RWPE2 (cell line): ENCODE data around the gene FRAS1.

Experiments
- ATAC-seq: fragments of 200-7000 bp; cut with Tn5 transposase; 3 replicates; pipeline ENCODE4 v1.9.1; 2021; ENCODE audit warnings: low read depth
- DNase-seq: peaks from one replicate; pipeline ENCODE4 v3.0.0-alpha.2; 2020; ENCODE audit warnings: low spot score
- H3K27ac ChIP-seq: fragments of 450-650 bp; 2 replicates; pipeline ENCODE4 v1.5.1; 2017; ENCODE audit warnings: mild to moderate bottlenecking; ENCODE audit not compliant: poor library complexity, severe bottlenecking
- H3K27me3 ChIP-seq: fragments of 250-450 bp; sonication (Bioruptor Pico); 2 replicates; pipeline ENCODE4 v1.5.1; 2021; ENCODE audit warnings: mild to moderate bottlenecking, moderate library complexity; ENCODE audit not compliant: insufficient read depth, poor library complexity, severe bottlenecking
- H3K36me3 ChIP-seq: fragments of 250-450 bp; sonication (Bioruptor Pico); 2 replicates; pipeline ENCODE4 v1.5.1; 2020; ENCODE audit warnings: low read depth, mild to moderate bottlenecking, moderate library complexity
- H3K4me1 ChIP-seq: fragments of 250-450 bp; sonication (Bioruptor Pico); 2 replicates; pipeline ENCODE4 v1.5.1; 2021; ENCODE audit warnings: mild to moderate bottlenecking, moderate library complexity; ENCODE audit not compliant: insufficient read depth, poor library complexity, severe bottlenecking
- H3K4me3 ChIP-seq: fragments of 250-450 bp; sonication (Bioruptor Pico); 2 replicates; pipeline ENCODE4 v1.5.1; 2021; ENCODE audit warnings: mild to moderate bottlenecking, moderate library complexity; ENCODE audit not compliant: severe bottlenecking
- H3K9me3 ChIP-seq: fragments of 250-450 bp; sonication (Bioruptor Pico); 2 replicates; pipeline ENCODE4 v1.5.1; 2021; ENCODE audit warnings: mild to moderate bottlenecking, moderate library complexity; ENCODE audit not compliant: severe bottlenecking
- TF ChIP-seq, protein P1 (sequence below): fragments of 450-650 bp; IDR thresholded peaks from one replicate; pipeline ENCODE4 v1.5.1; 2017; ENCODE audit warnings: mild to moderate bottlenecking, moderate library complexity; ENCODE audit not compliant: poor library complexity, severe bottlenecking

The FRAS1 gene

DNA sequence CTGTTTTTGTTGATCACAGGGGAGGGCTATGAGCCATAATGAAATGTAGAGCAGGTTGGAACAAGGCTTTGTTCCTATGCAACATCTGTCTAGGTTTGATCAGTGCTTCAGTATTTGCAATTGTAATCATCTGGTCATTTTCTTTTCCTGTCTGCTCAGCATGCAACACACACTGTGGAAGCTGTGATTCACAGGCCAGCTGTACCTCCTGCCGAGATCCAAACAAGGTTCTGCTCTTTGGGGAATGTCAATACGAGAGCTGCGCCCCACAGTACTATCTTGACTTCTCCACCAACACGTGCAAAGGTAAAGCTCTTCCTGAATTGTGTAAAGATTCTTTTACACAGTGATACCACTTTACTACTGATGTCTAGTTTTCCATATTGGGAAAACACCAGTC, 312.6 kb downstream of the FRAS1 start:
- Histone ChIP-seq H3K27ac (no peak overlapping the region), H3K9me3 (no peaks in the 10 kb centered on the region), H3K27me3 (no peaks in the 10 kb centered on the region), H3K4me1 (no peaks in the 10 kb centered on the region), H3K4me3 (no peak overlapping the region), H3K36me3 (no peaks in the 10 kb centered on the region)
- DNase-seq: no peak
- ATAC-seq: no peak
- TF ChIP-seq, protein P1, sequence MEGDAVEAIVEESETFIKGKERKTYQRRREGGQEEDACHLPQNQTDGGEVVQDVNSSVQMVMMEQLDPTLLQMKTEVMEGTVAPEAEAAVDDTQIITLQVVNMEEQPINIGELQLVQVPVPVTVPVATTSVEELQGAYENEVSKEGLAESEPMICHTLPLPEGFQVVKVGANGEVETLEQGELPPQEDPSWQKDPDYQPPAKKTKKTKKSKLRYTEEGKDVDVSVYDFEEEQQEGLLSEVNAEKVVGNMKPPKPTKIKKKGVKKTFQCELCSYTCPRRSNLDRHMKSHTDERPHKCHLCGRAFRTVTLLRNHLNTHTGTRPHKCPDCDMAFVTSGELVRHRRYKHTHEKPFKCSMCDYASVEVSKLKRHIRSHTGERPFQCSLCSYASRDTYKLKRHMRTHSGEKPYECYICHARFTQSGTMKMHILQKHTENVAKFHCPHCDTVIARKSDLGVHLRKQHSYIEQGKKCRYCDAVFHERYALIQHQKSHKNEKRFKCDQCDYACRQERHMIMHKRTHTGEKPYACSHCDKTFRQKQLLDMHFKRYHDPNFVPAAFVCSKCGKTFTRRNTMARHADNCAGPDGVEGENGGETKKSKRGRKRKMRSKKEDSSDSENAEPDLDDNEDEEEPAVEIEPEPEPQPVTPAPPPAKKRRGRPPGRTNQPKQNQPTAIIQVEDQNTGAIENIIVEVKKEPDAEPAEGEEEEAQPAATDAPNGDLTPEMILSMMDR: no peak

DNA sequence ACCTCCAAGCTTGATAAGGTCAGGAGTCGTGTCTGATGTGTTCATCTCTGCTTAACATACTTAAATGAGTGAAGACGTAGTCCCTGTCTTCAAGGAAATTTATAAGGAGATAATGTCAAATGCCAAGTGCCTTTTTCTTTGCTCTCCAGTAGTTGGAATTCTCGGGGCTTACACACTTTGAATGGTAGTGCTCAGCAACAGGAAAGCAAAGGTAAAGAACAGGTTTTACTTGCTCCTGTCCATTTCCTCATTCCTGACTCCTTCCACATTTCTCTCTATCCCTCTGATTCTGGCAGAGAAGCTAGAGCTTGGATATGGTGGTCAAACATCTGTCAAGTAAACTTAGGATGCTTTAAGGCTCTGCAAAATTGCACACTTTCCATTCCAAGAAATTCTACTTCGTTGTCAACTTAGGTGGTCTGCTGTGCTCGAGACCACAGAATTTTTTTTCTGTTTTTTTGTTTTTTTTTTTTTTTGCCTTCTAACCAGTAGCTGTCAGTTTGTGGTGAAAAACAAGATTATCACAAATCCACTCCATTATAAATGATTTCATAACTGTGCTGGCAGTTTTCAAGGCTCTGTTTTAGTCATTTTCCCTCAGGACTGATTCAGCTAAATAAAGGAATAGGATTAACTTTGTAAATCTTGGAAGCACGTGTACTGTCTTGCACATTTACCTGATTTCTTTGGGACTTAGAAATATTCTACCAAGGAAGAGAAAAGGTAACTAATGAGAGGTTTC, 313.7 kb downstream of the FRAS1 start:
- DNase-seq: no peak
- no peaks in the 10 kb centered on the region for H3K36me3 ChIP-seq
- no peaks in the 10 kb centered on the region for H3K4me1 ChIP-seq
- H3K4me3 ChIP-seq: no peak overlapping the region
- peak; percentile 31; the same call in 1 of the 3 replicates for ATAC-seq
- H3K9me3 ChIP-seq: no peaks in the 10 kb centered on the region
- no peaks in the 10 kb centered on the region for H3K27me3 ChIP-seq
- no peak overlapping the region for H3K27ac ChIP-seq
- TF ChIP-seq, protein P1: no peak

DNA sequence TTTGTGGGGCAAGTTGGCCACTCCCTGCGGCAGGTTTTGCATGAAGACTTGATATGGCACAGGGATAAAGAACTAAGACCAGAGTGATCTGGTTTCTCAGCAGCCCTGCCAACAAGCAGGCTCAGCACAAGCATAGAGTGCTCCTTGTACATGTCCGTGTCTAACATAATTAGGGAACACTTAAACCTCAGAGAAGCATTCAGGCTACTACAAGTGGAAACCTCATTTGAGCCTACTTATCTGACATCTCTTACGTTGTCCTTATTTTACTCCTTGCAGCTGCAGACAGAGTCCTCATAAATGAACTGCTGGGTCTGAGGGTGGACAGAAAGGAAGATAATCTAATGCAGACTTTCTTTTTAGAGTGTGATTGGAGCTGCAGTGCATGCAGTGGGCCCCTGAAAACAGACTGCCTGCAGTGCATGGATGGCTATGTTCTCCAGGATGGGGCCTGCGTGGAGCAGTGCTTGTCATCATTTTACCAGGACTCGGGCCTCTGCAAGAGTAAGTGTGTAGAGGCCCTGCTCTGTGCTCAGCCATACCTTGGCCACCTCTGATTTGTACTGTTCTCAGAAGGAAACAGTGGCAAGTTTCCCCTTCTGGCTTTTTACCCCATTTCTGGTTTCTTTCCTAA, 315.3 kb downstream of the FRAS1 start:
- Histone ChIP-seq H3K27me3 (no peaks in the 10 kb centered on the region), H3K4me1 (no peaks in the 10 kb centered on the region), H3K9me3 (no peaks in the 10 kb centered on the region), H3K27ac (no peak overlapping the region), H3K4me3 (no peak overlapping the region), H3K36me3 (no peaks in the 10 kb centered on the region)
- DNase-seq: no peak
- ATAC-seq: no peak
- TF ChIP-seq, protein P1: no peak

DNA sequence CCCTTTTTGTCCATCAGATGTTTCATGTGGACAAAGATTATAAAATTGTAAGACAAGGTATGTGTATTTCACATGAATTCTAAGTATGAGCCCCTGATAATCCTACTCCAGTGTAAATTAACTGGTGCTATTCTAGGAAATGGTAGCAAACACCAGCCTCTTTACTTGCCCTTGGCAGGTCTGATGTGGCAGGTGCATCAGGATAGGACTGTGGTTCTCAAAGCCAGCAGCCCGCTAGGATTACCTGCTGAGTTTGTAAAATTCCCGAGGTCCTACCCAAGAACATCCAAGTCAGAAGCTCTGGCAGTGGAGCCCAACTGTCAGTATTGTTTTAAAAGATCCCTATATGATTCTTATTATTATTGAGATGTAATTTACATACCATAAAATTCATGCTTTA, 320.4 kb downstream of the FRAS1 start:
- Histone ChIP-seq H3K36me3 (no peaks in the 10 kb centered on the region), H3K4me3 (no peak overlapping the region), H3K27me3 (no peaks in the 10 kb centered on the region), H3K27ac (no peak overlapping the region), H3K4me1 (peaks cover 5% of the 10 kb centered on the region), H3K9me3 (no peaks in the 10 kb centered on the region)
- no peak for ATAC-seq
- TF ChIP-seq, protein P1: no peak
- DNase-seq: no peak

DNA sequence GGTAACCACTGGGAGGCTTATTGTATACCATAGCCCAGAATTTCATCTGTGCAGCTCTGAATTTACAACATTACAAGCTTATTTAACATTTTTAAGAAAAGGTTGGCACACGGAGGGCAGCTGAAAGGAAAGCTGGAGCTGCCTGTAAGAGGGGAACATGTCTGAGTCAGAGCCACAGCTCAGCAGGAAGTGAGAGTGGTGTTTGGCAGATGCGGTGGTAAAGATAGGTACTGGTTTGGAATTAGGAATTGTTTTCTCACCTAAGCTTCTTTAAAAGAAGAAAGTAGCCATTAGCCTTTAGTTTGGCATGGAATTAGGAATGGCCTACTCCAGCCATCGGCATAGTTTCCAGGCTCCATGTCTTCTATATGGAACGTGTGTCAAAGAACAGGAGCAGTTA, 321.9 kb downstream of the FRAS1 start:
- peak; percentile 68; the same call in 2 of the 3 replicates for ATAC-seq
- H3K27me3 ChIP-seq: no peaks in the 10 kb centered on the region
- H3K36me3 ChIP-seq: no peaks in the 10 kb centered on the region
- TF ChIP-seq, protein P1: no peak
- peaks cover 5% of the 10 kb centered on the region for H3K4me1 ChIP-seq
- H3K4me3 ChIP-seq: no peak overlapping the region
- DNase-seq: no peak
- no peak overlapping the region for H3K27ac ChIP-seq
- H3K9me3 ChIP-seq: no peaks in the 10 kb centered on the region
